GM18526 (cell line): ENCODE results near the gene BACH2.

Experiments
- POLR2A ChIP-seq: IDR thresholded peaks from 3 replicates; pipeline ENCODE4 v1.6.1; 2011; ENCODE audit not compliant: insufficient read length; ENCODE audit errors: extremely low read depth

BACH2 gene

GRCh38 chr6:90311569-90311968 is 14.9 kb upstream of the BACH2 start:
- TF ChIP-seq POLR2A: no peak

GRCh38 chr6:90305800-90306448 is 9.3 kb upstream of the BACH2 start:
- no peak for TF ChIP-seq POLR2A

GRCh38 chr6:90304308-90304707 is 7.7 kb upstream of the BACH2 start:
- TF ChIP-seq POLR2A: no peak

GRCh38 chr6:90303039-90303438 is 6.4 kb upstream of the BACH2 start:
- TF ChIP-seq POLR2A: no peak

GRCh38 chr6:90302320-90302719 is 5.7 kb upstream of the BACH2 start:
- no peak for TF ChIP-seq POLR2A

- no peak for TF ChIP-seq POLR2A
These were observed 5.2 kb upstream of the BACH2 start for GRCh38 chr6:90301816-90302215.

GRCh38 chr6:90298459-90299053 is 1.9 kb upstream of the BACH2 start:
- no peak for TF ChIP-seq POLR2A

- TF ChIP-seq POLR2A: no peak
These were observed 1.3 kb upstream of the BACH2 start for GRCh38 chr6:90297867-90298381.

GRCh38 chr6:90297115-90297866 is 648 bp upstream of the BACH2 start:
- no peak for TF ChIP-seq POLR2A

- TF ChIP-seq POLR2A: no peak
These were observed 746 bp downstream of the BACH2 start for GRCh38 chr6:90295854-90296340.

- TF ChIP-seq POLR2A: no peak
These were observed 1.4 kb downstream of the BACH2 start for GRCh38 chr6:90294989-90295853.

GRCh38 chr6:90294614-90294988 is 2.0 kb downstream of the BACH2 start:
- TF ChIP-seq POLR2A: no peak

- TF ChIP-seq POLR2A: no peak
These were observed 2.6 kb downstream of the BACH2 start for GRCh38 chr6:90294008-90294511.

GRCh38 chr6:90293319-90293953 is 3.2 kb downstream of the BACH2 start:
- TF ChIP-seq POLR2A: no peak
